ENCODE data around the gene SUCNR1.
"Not testable (repeated sequence)": the region's sequence is repeated elsewhere in the genome, so short reads cannot be mapped to it uniquely, and the experiment has no call there.

SUCNR1 gene

GRCh38 chr3:151878465-151878864 lies 5.0 kb downstream of the SUCNR1 start:
- Mint-ChIP-seq H3K4me3 (no peak overlapping the region), H3K27ac (ENCODE audit: low read depth) (no peak overlapping the region), H3K36me3 (ENCODE audit: insufficient read depth) (no peaks in the 10 kb centered on the region), H3K27me3 (peaks cover 17% of the 10 kb centered on the region), H3K9me3 (no peaks in the 10 kb centered on the region), H3K4me1 (peaks cover 6% of the 10 kb centered on the region)
- DNase-seq (ENCODE audit: low spot score in 2 of 2) (no peak), ATAC-seq (replicated peaks; ENCODE audit: extremely low read depth, poor library complexity, severe bottlenecking) (no peak)

DNA sequence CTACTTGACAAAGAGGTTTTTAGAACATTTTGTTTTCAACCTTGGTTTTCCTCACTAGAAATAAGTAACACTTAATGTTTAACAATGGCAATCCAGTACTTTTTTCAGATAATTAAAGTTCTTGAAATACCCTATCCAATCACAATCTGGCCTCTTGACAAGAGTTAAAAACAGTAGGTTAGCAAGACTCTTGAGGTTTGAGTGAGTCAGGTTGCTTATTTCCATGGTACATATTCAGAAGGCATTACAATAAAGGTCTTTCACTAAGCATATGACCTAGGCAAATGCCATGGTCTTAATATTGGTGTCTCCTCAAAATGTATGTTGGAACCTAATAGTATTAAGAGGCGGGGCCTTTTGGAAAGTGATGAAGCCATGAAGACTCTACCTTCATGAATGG lies 5.6 kb downstream of the SUCNR1 start:
- no peak overlapping the region for H3K4me3 Mint-ChIP-seq
- no peak overlapping the region for H3K27ac Mint-ChIP-seq (ENCODE audit: low read depth)
- no peaks in the 10 kb centered on the region for H3K36me3 Mint-ChIP-seq (ENCODE audit: insufficient read depth)
- H3K9me3 Mint-ChIP-seq: no peaks in the 10 kb centered on the region
- ATAC-seq (replicated peaks; ENCODE audit: extremely low read depth, poor library complexity, severe bottlenecking) (no peak), DNase-seq (ENCODE audit: low spot score in 2 of 2) (no peak)
- H3K4me1 Mint-ChIP-seq: peaks cover 6% of the 10 kb centered on the region
- peaks cover 17% of the 10 kb centered on the region for H3K27me3 Mint-ChIP-seq

DNA sequence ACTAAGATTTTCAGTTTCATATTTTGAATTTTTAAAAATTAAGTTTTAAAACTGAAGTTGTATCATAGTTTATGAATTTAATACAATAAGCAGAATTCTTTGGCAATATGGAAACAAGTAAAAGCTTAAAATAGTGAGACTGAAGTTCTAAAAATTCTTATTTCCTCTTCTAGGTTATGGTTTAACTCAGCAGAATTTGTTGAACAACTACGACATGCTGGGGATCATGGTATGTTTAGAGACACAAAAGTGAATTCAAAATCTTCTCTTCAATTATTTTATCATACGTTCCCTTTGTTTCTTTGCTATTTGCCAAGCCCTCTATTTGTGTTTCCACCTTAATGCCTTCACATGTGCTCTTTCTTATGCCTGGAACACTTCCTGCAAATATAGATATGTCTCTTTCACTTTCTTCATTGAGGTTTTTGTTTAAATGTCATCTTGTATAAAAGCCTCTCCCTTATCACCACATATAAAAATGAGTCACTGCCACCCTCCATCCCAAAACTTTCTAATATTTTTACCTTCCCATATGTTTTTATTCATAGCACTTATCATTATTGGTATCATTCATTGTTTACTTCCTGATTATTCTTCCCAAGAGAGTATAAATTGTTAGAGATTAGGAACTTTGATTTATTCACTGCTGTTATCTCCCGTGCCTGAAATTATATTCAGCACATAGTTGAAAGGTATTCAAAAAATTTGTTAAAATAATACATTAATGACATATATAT lies 6.4 kb downstream of the SUCNR1 start:
- Mint-ChIP-seq H3K4me3 (no peak overlapping the region), H3K9me3 (no peaks in the 10 kb centered on the region)
- no peak for ATAC-seq (replicated peaks; ENCODE audit: extremely low read depth, poor library complexity, severe bottlenecking)

DNA sequence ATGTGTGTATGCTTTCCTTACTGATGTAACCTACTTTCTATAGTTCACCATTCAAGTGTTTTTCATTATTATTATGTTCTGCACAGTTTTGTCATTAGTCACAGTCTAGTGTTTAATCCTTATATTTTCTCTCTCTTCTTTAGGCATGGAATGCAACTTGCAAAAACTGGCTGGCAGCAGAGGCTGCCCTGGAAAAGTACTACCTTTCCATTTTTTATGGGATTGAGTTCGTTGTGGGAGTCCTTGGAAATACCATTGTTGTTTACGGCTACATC lies 6.9 kb downstream of the SUCNR1 start:
- DNase-seq (ENCODE audit: low spot score in 2 of 2) (no peak), ATAC-seq (replicated peaks; ENCODE audit: extremely low read depth, poor library complexity, severe bottlenecking) (no peak)
- Mint-ChIP-seq H3K36me3 (ENCODE audit: insufficient read depth) (no peaks in the 10 kb centered on the region), H3K4me3 (no peak overlapping the region), H3K4me1 (peaks cover 8% of the 10 kb centered on the region), H3K27me3 (peaks cover 17% of the 10 kb centered on the region), H3K27ac (ENCODE audit: low read depth) (no peak overlapping the region), H3K9me3 (no peaks in the 10 kb centered on the region)

More for the DNA sequence above, 6.4 kb downstream of the SUCNR1 start:
- DNase-seq (ENCODE audit: low spot score in 2 of 2): no peak
- Mint-ChIP-seq H3K27me3 (peaks cover 17% of the 10 kb centered on the region), H3K4me1 (peaks cover 6% of the 10 kb centered on the region), H3K36me3 (ENCODE audit: insufficient read depth) (no peaks in the 10 kb centered on the region), H3K27ac (ENCODE audit: low read depth) (no peak overlapping the region)

DNA sequence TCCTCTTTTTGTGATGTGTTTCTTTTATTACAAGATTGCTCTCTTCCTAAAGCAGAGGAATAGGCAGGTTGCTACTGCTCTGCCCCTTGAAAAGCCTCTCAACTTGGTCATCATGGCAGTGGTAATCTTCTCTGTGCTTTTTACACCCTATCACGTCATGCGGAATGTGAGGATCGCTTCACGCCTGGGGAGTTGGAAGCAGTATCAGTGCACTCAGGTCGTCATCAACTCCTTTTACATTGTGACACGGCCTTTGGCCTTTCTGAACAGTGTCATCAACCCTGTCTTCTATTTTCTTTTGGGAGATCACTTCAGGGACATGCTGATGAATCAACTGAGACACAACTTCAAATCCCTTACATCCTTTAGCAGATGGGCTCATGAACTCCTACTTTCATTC lies 7.7 kb downstream of the SUCNR1 start:
- Mint-ChIP-seq H3K4me3 (no peak overlapping the region), H3K27ac (ENCODE audit: low read depth) (no peak overlapping the region), H3K27me3 (peaks cover 10% of the 10 kb centered on the region), H3K4me1 (peaks cover 6% of the 10 kb centered on the region), H3K36me3 (ENCODE audit: insufficient read depth) (no peaks in the 10 kb centered on the region), H3K9me3 (no peaks in the 10 kb centered on the region)
- DNase-seq (ENCODE audit: low spot score in 2 of 2): no peak
- ATAC-seq (replicated peaks; ENCODE audit: extremely low read depth, poor library complexity, severe bottlenecking): no peak

- H3K9me3 Mint-ChIP-seq; H3K27ac Mint-ChIP-seq (ENCODE audit: low read depth); DNase-seq (ENCODE audit: low spot score in 2 of 2); ATAC-seq (replicated peaks; ENCODE audit: extremely low read depth, poor library complexity, severe bottlenecking); H3K36me3 Mint-ChIP-seq (ENCODE audit: insufficient read depth); H3K27me3 Mint-ChIP-seq; H3K4me1 Mint-ChIP-seq; H3K4me3 Mint-ChIP-seq: not testable (repeated sequence)
These were observed 12.0 kb downstream of the SUCNR1 start for GRCh38 chr3:151885397-151885796.

DNA sequence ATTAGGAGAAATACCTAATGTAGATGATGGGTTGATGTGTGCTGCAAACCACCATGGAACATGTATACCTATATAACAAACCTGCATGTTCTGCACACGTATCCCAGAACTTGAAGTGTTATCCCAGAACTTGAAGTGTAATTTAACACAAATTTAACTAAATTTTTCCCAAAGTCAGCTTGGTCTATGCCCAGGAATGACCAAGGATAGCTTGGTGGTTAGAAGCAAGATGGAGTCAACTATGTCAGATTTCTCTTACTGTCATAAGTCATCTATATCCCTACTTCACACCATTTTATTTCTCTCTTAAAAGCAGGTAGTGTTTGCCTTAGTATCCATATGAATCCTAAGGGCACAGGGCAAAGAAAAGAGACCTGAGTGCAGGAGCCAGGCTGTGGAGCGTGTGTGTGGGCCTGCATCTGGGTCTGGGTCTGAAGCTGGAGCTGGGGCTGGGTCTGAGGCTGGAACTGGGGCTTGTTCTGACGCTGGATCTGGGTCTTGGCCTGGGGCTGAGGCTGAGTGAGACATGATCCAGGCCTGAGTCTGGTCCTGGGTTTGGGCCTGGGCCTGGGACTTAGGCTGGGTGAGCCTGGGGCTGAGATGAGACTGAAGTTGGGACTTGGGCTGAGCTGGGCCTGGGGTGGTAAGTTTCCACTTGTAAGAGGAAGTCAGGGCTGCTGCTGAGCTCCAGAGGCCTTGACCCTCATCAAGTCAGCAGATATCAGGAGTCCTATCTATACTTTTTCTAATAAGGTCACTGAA lies 14.2 kb downstream of the SUCNR1 start:
- H3K9me3 Mint-ChIP-seq; ATAC-seq (replicated peaks; ENCODE audit: extremely low read depth, poor library complexity, severe bottlenecking); H3K4me3 Mint-ChIP-seq; DNase-seq (ENCODE audit: low spot score in 2 of 2); H3K36me3 Mint-ChIP-seq (ENCODE audit: insufficient read depth); H3K27ac Mint-ChIP-seq (ENCODE audit: low read depth); H3K27me3 Mint-ChIP-seq: not testable (repeated sequence)
- peaks cover 18% of the 10 kb centered on the region for H3K4me1 Mint-ChIP-seq

GRCh38 chr3:151890721-151891141 lies 17.3 kb downstream of the SUCNR1 start:
- Mint-ChIP-seq H3K4me1 (peaks cover 20% of the 10 kb centered on the region), H3K27ac (ENCODE audit: low read depth) (peak overlapping the region; percentile 2), H3K9me3 (no peaks in the 10 kb centered on the region), H3K27me3 (no peaks in the 10 kb centered on the region), H3K4me3 (no peak overlapping the region), H3K36me3 (ENCODE audit: insufficient read depth) (no peaks in the 10 kb centered on the region)
- no peak for DNase-seq (ENCODE audit: low spot score in 2 of 2)
- peak; percentile 84 for ATAC-seq (replicated peaks; ENCODE audit: extremely low read depth, poor library complexity, severe bottlenecking)

- Mint-ChIP-seq H3K9me3 (no peaks in the 10 kb centered on the region), H3K4me3 (no peak overlapping the region)
These were observed 18.3 kb downstream of the SUCNR1 start for GRCh38 chr3:151891721-151892120.

DNA sequence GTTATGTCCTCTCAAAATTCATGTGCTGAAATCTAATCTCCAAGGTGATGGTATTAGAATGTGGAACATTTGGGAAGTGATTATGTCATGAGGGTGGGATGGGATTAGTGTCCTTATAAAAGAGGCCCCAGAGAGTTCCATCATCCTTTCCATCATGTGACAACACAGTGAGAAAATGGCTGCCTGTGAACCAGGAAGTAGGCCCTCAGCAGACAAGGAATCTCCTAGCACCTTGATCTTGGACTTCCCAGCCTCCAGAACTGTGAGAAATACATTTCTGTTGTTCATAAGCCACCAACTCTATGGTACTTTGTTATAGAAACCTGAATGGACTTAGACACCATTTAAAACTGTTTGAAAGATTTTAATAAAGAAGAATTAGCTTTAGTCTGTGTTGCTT lies 20.8 kb downstream of the SUCNR1 start:
- H3K27me3 Mint-ChIP-seq: no peaks in the 10 kb centered on the region
- ATAC-seq (replicated peaks; ENCODE audit: extremely low read depth, poor library complexity, severe bottlenecking): no peak
- H3K27ac Mint-ChIP-seq (ENCODE audit: low read depth): no peak overlapping the region
- DNase-seq (ENCODE audit: low spot score in 2 of 2): no peak
- H3K4me1 Mint-ChIP-seq: peaks cover 23% of the 10 kb centered on the region
- H3K4me3 Mint-ChIP-seq: no peak overlapping the region
- no peaks in the 10 kb centered on the region for H3K9me3 Mint-ChIP-seq
- no peaks in the 10 kb centered on the region for H3K36me3 Mint-ChIP-seq (ENCODE audit: insufficient read depth)

More at GRCh38 chr3:151891721-151892120, 18.3 kb downstream of the SUCNR1 start:
- Mint-ChIP-seq H3K27ac (ENCODE audit: low read depth) (no peak overlapping the region), H3K4me1 (peaks cover 23% of the 10 kb centered on the region), H3K27me3 (no peaks in the 10 kb centered on the region), H3K36me3 (ENCODE audit: insufficient read depth) (no peaks in the 10 kb centered on the region)
- no peak for ATAC-seq (replicated peaks; ENCODE audit: extremely low read depth, poor library complexity, severe bottlenecking)
- DNase-seq (ENCODE audit: low spot score in 2 of 2): no peak

DNA sequence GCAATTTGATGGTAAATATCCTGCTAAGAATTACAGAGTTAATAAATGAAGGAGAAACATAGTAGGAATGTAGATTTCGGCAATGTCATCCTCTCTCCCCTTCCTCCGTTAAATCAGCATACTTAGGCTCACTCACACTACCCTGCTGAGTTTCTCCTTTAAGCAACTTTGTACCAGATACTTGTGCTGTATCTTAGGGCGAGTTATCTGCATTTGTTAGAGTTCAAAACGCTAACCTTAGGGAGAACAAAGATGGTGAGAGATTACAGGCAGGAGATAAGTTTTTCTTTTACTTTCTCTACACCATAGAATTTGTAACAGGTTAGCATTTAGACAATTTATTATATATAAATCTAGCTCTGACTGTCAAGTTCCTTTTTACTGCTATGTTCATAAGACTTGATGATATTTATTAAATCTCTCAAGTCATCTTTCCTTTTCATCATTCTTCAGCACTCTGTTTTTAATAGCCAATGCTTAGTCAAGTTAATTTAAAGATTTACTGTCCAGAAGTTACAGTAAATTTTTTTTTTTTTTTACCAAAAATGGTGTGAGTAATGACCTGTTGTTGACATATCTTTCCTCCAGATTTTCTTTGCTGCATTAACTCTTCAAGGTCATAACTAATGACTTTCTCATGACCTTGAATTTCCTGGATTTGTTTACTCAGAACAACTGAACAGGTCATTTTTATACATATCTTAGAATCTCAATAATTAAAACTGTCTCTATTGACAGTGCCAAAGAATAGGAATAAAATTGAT lies 22.2 kb downstream of the SUCNR1 start:
- ATAC-seq (replicated peaks; ENCODE audit: extremely low read depth, poor library complexity, severe bottlenecking): peak; percentile 65

DNA sequence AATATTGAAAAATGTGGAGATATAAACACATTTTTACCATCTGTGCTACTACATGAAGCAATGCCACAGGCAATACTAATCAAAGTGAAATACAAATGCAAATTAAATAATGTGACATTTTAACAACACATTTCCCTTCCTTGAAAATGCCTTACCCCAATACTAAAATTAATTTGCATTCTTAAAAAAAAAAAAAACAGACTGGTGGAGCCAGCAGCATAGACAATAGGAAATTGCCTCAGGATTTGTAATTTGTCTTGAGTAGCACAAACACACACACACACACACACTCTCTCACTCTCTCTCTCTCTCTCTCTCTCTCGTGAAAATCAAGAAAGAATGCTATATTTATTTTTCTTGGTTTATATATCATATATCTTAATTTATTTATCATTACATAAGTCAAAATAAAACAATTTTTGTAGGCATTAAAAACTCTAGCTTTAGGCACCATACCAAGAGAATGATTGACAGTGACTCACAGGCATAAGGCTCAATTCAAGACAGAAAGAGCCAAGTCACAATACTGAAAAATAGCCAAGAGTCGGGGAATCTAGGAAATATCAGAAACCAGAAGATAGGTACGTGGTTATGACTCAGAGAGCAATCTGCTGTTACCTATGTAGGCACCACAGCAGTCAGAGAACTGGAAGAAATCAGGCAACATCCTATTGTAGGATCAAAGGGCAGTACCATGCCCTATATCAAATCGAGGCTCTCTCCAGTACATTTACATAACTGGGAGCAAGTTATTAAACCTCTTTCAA lies 23.0 kb downstream of the SUCNR1 start:
- Mint-ChIP-seq H3K4me1 (peaks cover 30% of the 10 kb centered on the region), H3K27me3 (no peaks in the 10 kb centered on the region), H3K36me3 (ENCODE audit: insufficient read depth) (no peaks in the 10 kb centered on the region), H3K9me3 (no peaks in the 10 kb centered on the region), H3K27ac (ENCODE audit: low read depth) (no peak overlapping the region), H3K4me3 (no peak overlapping the region)
- no peak for DNase-seq (ENCODE audit: low spot score in 2 of 2)
- no peak for ATAC-seq (replicated peaks; ENCODE audit: extremely low read depth, poor library complexity, severe bottlenecking)

More for the DNA sequence above, 22.2 kb downstream of the SUCNR1 start:
- H3K36me3 Mint-ChIP-seq (ENCODE audit: insufficient read depth): no peaks in the 10 kb centered on the region
- no peaks in the 10 kb centered on the region for H3K9me3 Mint-ChIP-seq
- no peak overlapping the region for H3K4me3 Mint-ChIP-seq
- no peaks in the 10 kb centered on the region for H3K27me3 Mint-ChIP-seq
- no peak overlapping the region for H3K27ac Mint-ChIP-seq (ENCODE audit: low read depth)
- no peak for DNase-seq (ENCODE audit: low spot score in 2 of 2)
- peaks cover 29% of the 10 kb centered on the region for H3K4me1 Mint-ChIP-seq

Measured in central memory CD8-positive, alpha-beta T cell (primary cell).